Lower leg skin (tissue), 3 donors: ENCODE results near the gene EFCAB6.

Experiments
- POLR2A ChIP-seq, 2 donors: fragments of 450-650 bp; IDR thresholded peaks; one replicate each; pipeline ENCODE4 v1.6.1; 2016 to 2017; ENCODE audit warnings: antibody characterized with exemption in 2 of 2, mild to moderate bottlenecking in 1 of 2, moderate library complexity in 1 of 2
- TF ChIP-seq, protein P1 (sequence below), 3 donors: fragments of 450-650 bp; IDR thresholded peaks; one replicate each; pipeline ENCODE4 v1.5.1; 2016; ENCODE audit warnings: antibody characterized with exemption in 3 of 3, mild to moderate bottlenecking in 3 of 3, moderate library complexity in 2 of 3

DNA sequence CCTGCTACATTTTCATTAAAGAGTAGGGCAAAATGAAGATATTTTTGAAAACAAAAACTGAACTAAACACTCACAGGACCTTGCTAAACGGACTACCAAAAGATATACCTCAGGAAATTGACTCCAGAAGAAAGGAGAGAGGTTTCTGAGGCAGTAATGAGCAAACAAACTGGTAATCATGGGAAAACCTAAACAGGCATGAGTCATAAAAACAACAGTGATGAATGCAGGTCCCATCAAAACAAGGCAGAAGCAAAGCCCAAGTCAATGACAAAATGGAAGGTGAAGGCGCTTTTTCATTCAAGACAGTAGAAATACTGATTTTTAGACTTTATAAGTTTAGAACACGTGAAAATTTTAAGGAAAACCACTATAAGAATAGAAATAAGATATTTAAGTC, 104.5 kb downstream of the EFCAB6 start:
- TF ChIP-seq, protein P1, sequence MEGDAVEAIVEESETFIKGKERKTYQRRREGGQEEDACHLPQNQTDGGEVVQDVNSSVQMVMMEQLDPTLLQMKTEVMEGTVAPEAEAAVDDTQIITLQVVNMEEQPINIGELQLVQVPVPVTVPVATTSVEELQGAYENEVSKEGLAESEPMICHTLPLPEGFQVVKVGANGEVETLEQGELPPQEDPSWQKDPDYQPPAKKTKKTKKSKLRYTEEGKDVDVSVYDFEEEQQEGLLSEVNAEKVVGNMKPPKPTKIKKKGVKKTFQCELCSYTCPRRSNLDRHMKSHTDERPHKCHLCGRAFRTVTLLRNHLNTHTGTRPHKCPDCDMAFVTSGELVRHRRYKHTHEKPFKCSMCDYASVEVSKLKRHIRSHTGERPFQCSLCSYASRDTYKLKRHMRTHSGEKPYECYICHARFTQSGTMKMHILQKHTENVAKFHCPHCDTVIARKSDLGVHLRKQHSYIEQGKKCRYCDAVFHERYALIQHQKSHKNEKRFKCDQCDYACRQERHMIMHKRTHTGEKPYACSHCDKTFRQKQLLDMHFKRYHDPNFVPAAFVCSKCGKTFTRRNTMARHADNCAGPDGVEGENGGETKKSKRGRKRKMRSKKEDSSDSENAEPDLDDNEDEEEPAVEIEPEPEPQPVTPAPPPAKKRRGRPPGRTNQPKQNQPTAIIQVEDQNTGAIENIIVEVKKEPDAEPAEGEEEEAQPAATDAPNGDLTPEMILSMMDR (IDR thresholded peaks at IDR 0.05): no peak
- no peak for TF ChIP-seq POLR2A (IDR thresholded peaks at IDR 0.05)
